HG03520 (cell line): ENCODE data around the gene DACH2.

Experiments
- ATAC-seq: cut with Tn5 transposase; IDR thresholded peaks from one replicate; pipeline ENCODE4 v1.9.1; 2021; ENCODE audit warnings: mild to moderate bottlenecking, moderate library complexity; ENCODE audit not compliant: unreplicated experiment

DACH2 gene

GRCh38 chrX:86747091-86747490 is 598.8 kb downstream of the DACH2 start:
- no peak for ATAC-seq

GRCh38 chrX:86805241-86805640 is 657.0 kb downstream of the DACH2 start:
- no peak for ATAC-seq

GRCh38 chrX:86806786-86807185 is 658.5 kb downstream of the DACH2 start:
- no peak for ATAC-seq

- no peak for ATAC-seq
These were observed 661.4 kb downstream of the DACH2 start for GRCh38 chrX:86809651-86810050.

GRCh38 chrX:86829786-86830185 is 681.5 kb downstream of the DACH2 start:
- ATAC-seq = no peak

- ATAC-seq = no peak
These were observed 682.4 kb downstream of the DACH2 start for GRCh38 chrX:86830685-86831084.

- no peak for ATAC-seq
These were observed 696.9 kb downstream of the DACH2 start for GRCh38 chrX:86845101-86845500.
